Heart left ventricle (tissue), 16 donors: ENCODE data around the gene LRRIQ1. TPM values are rescaled to one million over a fixed set of nuclear protein-coding genes. Genes with fewer than 3 reads are reported as not detected.
"Not testable (repeated sequence)": the region's sequence is repeated elsewhere in the genome, so short reads cannot be mapped to it uniquely, and the experiment has no call there.

ENCODE experiments used
- ATAC-seq, 4 donors: fragments of 200-7000 bp; cut with Tn5 transposase; one replicate each; pipeline ENCODE4 v1.9.1; 2020 to 2022; ENCODE audit warnings: moderate library complexity in 4 of 4, mild to moderate bottlenecking in 3 of 4, moderate number of reproducible peaks in 1 of 4
- DNase-seq, 5 donors: peaks; one replicate each; pipeline ENCODE4 v3.0.0-alpha.2; 2020
- H3K27ac ChIP-seq, 12 donors: fragments of 200-600 bp; sonication (generic) in 4 of 12; one replicate each; pipeline versions ENCODE4 v1.5.0 to v1.8.0; 2016 to 2022; ENCODE audit warnings: mild to moderate bottlenecking in 2 of 12
- H3K27me3 ChIP-seq, 9 donors: fragments of 200-600 bp; sonication (generic) in 2 of 9; one replicate each; pipeline versions ENCODE4 v1.5.1 to v1.8.0; 2016 to 2022; ENCODE audit warnings: mild to moderate bottlenecking in 3 of 9
- H3K36me3 ChIP-seq, 9 donors: fragments of 200-600 bp; sonication (generic) in 2 of 9; one replicate each; pipeline versions ENCODE4 v1.5.0 to v1.8.0; 2018 to 2022; ENCODE audit warnings: mild to moderate bottlenecking in 2 of 9
- H3K4me1 ChIP-seq, 12 donors: fragments of 200-600 bp; sonication (generic) in 4 of 12; one replicate each; pipeline versions ENCODE4 v1.5.0 to v1.8.0; 2016 to 2022; ENCODE audit warnings: mild to moderate bottlenecking in 3 of 12
- H3K4me3 ChIP-seq, 12 donors: fragments of 200-600 bp; sonication (generic) in 4 of 12; one replicate each; pipeline versions ENCODE4 v1.5.0 to v1.8.0; 2017 to 2022; ENCODE audit warnings: mild to moderate bottlenecking in 9 of 12, moderate library complexity in 4 of 12
- H3K9me3 ChIP-seq, 12 donors: fragments of 200-600 bp; sonication (generic) in 4 of 12; one replicate each; pipeline versions ENCODE4 v1.5.0 to v1.8.0; 2016 to 2022; ENCODE audit warnings: mild to moderate bottlenecking in 1 of 12
- CTCF ChIP-seq, 12 donors: fragments of 200-600 bp; sonication (generic) in 4 of 12; IDR thresholded peaks; one replicate each; pipeline versions ENCODE4 v1.5.0 to v1.8.0; 2018 to 2022; ENCODE audit warnings: antibody characterized with exemption in 12 of 12, mild to moderate bottlenecking in 5 of 12
- POLR2A ChIP-seq, 2 donors: fragments of 450-650 bp; IDR thresholded peaks; one replicate each; pipeline ENCODE4 v1.6.1; 2017; ENCODE audit warnings: antibody characterized with exemption in 2 of 2, mild to moderate bottlenecking in 2 of 2, moderate library complexity in 2 of 2
- WGBS, 4 donors: extraction: QIAGEN DNeasy Blood & Tissue Kit in 2 of 4; methylation state at CpG; one replicate each; pipeline versions ENCODE4 v1.1.5 to v1.1.7; 2013 to 2018; 5-methylcytosine and 5-hydroxymethylcytosine counted together
- intact Hi-C, 10 donors: fragments of 100-400 bp; cut with DNase I; formaldehyde crosslinking; loops; one replicate each; pipeline versions ENCODE4 v1.11.1 to v1.14.2; 2022
- polyA plus RNA-seq, 2 donors: library from polyadenylated mRNA; stranded (reverse); fragments of 200-250 nt; gene quantifications; one replicate each; pipeline ENCODE4 v1.2.3, GENCODE V29; 2013
- total RNA-seq, 9 donors: library from RNA; depleted of rRNA in 2 of 9; stranded (reverse); fragments of >200 nt in 2 of 9; fragmentation: NEBNext Ultra II Directional in 3 of 9; extraction: Animal tissue kit (Norgen Biotek cat#: 25700) in 3 of 9; gene quantifications; one replicate each; pipeline versions ENCODE4 v1.1.0 to v1.2.4, GENCODE V29; 2016 to 2023
- donor health status: ischemic (EF 13 %, LVEDD 7.1; RV severe dilation, severe dysfunction).
- donor health status: healthy with polysubstance abuse.
- donor health status: DM: no; HTN: yes; CAD: no.
- donor health status: DM: no; HTN: no; CAD: no.
- donor health status: ischemic (EF 25% LVEDD 6.9; RV normal size, moderate dysfunction).
- donor health status: ischemic (EF 25% LVEDD 5.7; RV mildly dilated, moderate dysfunction).
- donor health status: healthy.
- donor health status: DM: yes; HTN: yes; CAD: no.
- donor health status: ischemic (EF 35%, LVEDD 5.7; RV mildly dilated, moderate dysfunction).
- donor health status: nonischemic (EF 11% LVEDD 7.7; RV severe dilation, severe dysfunction).
- donor health status: DM: yes; HTN: yes; CAD: no.
- donor health status: PGD.
- donor health status: ischemic (EF 29% LVEDD 5.4; RV normal size, mild dysfunction).
- donor health status: nonischemic (EF 23%, LVEDD 6.1; RV moderate dilation, normal function).

The LRRIQ1 gene
- total and polyA plus RNA-seq, 11 donors, result 0.04 to 0.72 (median 0.41) TPM; not detected in 3

GRCh38 chr12:85206543-85206942 lies 170.4 kb downstream of the LRRIQ1 start:
- Histone ChIP-seq H3K4me3 (no peak overlapping the region), H3K27ac (no peak overlapping the region), H3K4me1 (no peaks in the 10 kb centered on the region), H3K9me3 (peaks cover 0 to 8% (median 3%) of the 10 kb centered on the region in 12 donors), H3K36me3 (no peaks in the 10 kb centered on the region), H3K27me3 (peaks cover 0 to 3% (median 0%) of the 10 kb centered on the region in 9 donors)
- DNase-seq (no peak), ATAC-seq (no peak)
- intact Hi-C loops, result no loop called here
- WGBS, 4 donors, result 80 to 86% (median 81%) methylated on average over 1 to 4 of the region's 4 CpGs
- TF ChIP-seq POLR2A (IDR thresholded peaks at IDR 0.05), result no peak
- TF ChIP-seq CTCF (IDR thresholded peaks at IDR 0.05), result no peak

GRCh38 chr12:85224339-85224738 lies 188.2 kb downstream of the LRRIQ1 start:
- H3K36me3 ChIP-seq, intact Hi-C loops, H3K4me3 ChIP-seq, H3K9me3 ChIP-seq, H3K27ac ChIP-seq, DNase-seq, H3K4me1 ChIP-seq, H3K27me3 ChIP-seq, ATAC-seq: not testable (repeated sequence)
- 88 to 98% (median 91%) methylated on average over 1 of the region's 1 CpG for WGBS, 4 donors

GRCh38 chr12:85225501-85225900 lies 189.3 kb downstream of the LRRIQ1 start:
- 43 to 67% (median 47%) methylated on average over 1 of the region's 1 CpG for WGBS, 4 donors
- Histone ChIP-seq H3K4me3 (no peak overlapping the region), H3K27me3 (no peaks in the 10 kb centered on the region), H3K4me1 (no peaks in the 10 kb centered on the region), H3K36me3 (no peaks in the 10 kb centered on the region), H3K9me3 (peaks cover 0 to 6% (median 0%) of the 10 kb centered on the region in 12 donors), H3K27ac (no peak overlapping the region)
- TF ChIP-seq CTCF (IDR thresholded peaks at IDR 0.05) (no peak), POLR2A (IDR thresholded peaks at IDR 0.05) (no peak)
- ATAC-seq (no peak), DNase-seq (no peak)
- intact Hi-C loops, result no loop called here

GRCh38 chr12:85237327-85237726 lies 201.2 kb downstream of the LRRIQ1 start:
- no peaks in the 10 kb centered on the region for H3K4me1 ChIP-seq
- H3K27ac ChIP-seq, result no peak overlapping the region
- 34 to 53% (median 39%) methylated on average over 2 of the region's 2 CpGs for WGBS, 4 donors
- no peak for ATAC-seq
- TF ChIP-seq CTCF (IDR thresholded peaks at IDR 0.05) (no peak), POLR2A (IDR thresholded peaks at IDR 0.05) (no peak)
- intact Hi-C loops, result no loop called here
- H3K36me3 ChIP-seq, result no peaks in the 10 kb centered on the region
- H3K9me3 ChIP-seq, result no peaks in the 10 kb centered on the region
- H3K27me3 ChIP-seq, result no peaks in the 10 kb centered on the region
- DNase-seq, result no peak
- H3K4me3 ChIP-seq, result no peak overlapping the region

DNA sequence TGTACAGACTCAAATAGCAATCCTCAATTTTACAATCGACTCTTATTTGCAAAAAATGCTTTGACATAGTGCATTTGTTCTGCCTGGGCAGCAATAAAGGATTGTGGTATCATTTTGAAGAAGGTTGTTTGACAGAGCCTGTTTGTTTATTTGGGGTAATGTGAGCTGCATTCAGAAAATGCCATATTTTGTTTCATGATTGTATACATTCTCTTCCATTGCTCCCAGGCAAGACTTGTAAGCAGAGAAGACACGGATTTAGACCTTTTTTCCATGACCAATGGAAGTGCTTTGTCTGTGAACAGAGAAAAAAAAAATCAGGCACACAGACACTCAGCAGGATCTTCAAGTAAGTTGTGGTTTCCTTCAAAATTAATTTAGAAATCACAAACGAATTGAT lies 208.4 kb downstream of the LRRIQ1 start:
- no peak for TF ChIP-seq CTCF (IDR thresholded peaks at IDR 0.05)
- no peak for TF ChIP-seq POLR2A (IDR thresholded peaks at IDR 0.05)
- H3K4me1 ChIP-seq, result no peaks in the 10 kb centered on the region

More for the DNA sequence above, 208.4 kb downstream of the LRRIQ1 start:
- Histone ChIP-seq H3K4me3 (no peak overlapping the region), H3K36me3 (no peaks in the 10 kb centered on the region), H3K9me3 (no peaks in the 10 kb centered on the region), H3K27ac (no peak overlapping the region), H3K27me3 (no peaks in the 10 kb centered on the region)
- ATAC-seq (no peak), DNase-seq (no peak)
- 38 to 50% (median 43%) methylated on average over 3 of the region's 3 CpGs for WGBS, 4 donors
- intact Hi-C loops, result no loop called here
